ENCODE results near the gene HDAC1.

HDAC1 gene

DNA sequence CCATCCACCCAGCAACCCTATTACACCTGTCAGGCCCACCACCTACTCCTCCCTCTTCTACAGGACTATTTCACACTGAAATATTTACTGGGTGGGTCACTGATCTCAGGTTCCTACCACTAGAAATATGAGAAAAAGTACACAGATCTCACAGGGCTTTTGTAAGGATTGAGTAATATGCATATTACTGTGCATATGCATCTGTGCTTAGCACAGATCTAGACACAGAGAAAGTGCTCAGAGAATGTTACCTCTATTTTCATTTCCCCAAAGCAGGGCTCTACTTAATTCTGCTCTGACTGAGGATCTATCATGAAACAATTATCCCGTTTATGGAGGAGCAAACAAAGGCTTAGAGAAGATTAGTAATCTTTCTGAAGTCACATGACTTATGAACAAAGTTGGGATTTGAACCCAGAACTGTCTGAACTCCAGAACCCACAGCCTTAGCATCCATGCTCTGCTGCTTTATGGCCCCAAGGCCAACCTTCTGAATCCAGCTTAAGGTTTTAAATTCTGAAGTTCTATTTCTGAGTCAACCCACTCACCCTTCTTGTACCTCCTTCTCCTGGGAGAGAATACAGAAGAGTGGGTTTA is 82.2 kb downstream of the HDAC1 start:
- DNase-seq (ENCODE audit: low read depth), result no peak

- no peak for DNase-seq (ENCODE audit: low read depth)
Observed at GRCh38 chr1:32376199-32376598, 84.3 kb downstream of the HDAC1 start.

GRCh38 chr1:32377541-32378220 is 85.8 kb downstream of the HDAC1 start:
- no peak for DNase-seq (ENCODE audit: low read depth)

DNA sequence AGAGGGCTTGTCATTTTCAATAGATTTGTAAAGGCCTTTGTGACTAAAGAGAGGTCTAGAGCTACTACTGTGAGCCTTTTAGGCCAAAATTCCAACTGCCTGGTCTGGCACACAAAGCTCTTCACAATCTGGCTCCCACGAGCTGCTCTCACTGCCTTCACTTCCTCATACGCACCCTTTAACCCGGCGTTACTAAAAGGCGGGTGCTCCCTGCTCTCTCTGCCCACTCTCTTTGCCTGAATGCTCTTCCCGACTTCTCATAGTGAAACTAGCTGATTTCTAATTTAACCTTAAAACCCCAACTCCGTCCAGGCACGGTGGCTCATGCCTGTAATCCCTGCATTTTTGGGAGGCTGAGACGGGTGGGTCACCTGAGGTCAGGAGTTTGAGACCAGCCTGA is 88.2 kb downstream of the HDAC1 start:
- DNase-seq (ENCODE audit: low read depth), result no peak

All from stimulated activated CD8-positive, alpha-beta memory T cell treated with anti-CD3 and anti-CD28 coated beads, Interleukin-15, amount 100 ng/mL, for 24 hours (primary cell).